ENCODE measurements around the gene RPS15.

The RPS15 gene

DNA sequence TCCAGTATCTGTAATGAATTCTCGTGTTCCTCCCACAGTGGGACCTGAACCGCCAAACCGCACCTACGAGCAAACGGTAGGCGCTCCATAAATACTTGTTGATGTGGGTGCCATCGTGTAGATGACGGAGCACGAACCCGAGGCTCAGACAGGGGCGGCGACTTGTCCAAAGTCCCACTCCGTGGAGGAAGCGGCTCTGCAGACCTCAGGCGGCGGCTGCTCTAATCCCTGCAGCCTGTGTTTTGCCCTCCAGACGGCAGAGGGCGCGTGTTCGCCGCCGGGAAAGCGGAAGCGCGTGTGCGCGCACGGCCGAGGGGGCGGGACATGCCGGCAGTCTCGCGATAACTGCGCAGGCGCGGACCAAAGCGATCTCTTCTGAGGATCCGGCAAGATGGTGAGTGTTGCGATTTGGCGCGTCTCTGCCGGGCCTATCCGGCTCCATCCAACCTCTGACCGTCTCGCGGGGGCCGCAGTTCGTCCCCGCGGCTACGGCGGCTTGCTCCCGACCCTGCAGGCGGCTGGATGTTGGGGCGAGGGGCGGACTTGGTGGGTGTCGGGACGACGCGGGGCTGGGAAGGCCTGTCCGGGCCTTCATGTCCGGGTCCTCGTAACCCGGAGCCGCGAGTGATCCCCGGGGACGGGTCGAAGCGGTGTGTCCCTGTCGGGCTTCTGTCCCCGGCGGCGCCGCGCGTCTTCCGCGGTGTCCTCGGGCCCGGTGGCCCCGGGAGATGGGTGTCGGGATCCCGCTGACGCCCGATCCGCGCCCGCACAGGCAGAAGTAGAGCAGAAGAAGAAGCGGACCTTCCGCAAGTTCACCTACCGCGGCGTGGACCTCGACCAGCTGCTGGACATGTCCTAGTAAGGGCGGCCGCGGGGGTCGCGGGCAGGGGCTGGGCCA, at the start of gene RPS15:
Gene RPS15 (plus strand): TSS at position 362 of the 898 bp plus-strand sequence. CDS start 30 bp downstream, at position 392.
- DNase-seq: peak; percentile 94

- DNase-seq: no peak
Observed at GRCh38 chr19:1388637-1389026, 49.6 kb upstream of the RPS15 start.

GRCh38 chr19:1389033-1389940, 48.9 kb upstream of the RPS15 start:
- no peak for DNase-seq

- no peak for DNase-seq
Observed at GRCh38 chr19:1390890-1391423, 47.2 kb upstream of the RPS15 start.

DNA sequence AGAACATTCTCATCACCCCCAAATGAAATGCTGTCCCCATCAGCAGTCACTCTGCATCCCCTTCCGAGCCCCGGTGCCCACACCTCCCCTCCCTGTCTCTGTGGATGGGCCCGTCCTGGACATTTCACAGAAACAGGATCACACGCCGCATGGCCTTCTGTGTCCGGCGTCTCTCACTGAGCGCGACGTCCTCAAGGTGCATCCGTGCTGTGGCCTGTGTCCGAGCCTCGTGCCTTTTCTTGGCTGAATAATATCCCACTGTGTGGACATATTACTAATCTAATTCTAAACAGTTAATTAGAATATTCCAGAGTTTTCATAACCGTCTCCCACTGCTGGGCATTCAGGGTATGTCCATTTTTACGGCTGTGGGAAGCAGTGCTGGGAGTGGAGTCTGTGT, 45.8 kb upstream of the RPS15 start:
- no peak for DNase-seq

DNA sequence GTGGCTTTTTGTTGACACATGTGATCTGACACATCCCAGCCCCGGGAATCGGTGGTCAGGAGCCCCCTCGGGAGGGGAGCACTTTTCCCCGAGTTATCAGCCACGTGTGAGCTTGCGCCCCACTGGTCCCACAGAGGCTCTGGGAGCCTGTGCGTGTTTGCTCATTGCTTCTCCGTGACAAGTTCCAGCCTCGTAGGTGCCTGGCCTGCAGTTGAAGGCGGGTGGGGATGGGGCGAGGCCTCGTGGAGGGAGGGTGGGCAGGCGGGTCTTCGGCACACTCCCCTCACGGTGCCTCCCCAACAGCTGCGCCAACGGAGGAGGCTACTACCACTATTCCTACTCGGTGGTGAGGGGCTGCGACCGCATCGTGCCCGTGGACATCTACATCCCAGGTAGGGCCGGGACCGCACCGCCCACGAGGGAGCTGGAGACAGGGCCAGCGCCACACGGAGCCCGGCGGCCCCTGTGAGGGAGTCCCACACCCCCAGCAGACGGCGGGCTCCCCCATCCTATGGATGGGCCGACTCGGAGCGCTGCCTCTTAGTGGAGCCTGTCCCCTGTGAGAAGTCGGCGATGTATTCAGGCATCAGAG, 45.2 kb upstream of the RPS15 start:
- DNase-seq: no peak

- DNase-seq: no peak
Observed at GRCh38 chr19:1393841-1394240, 44.4 kb upstream of the RPS15 start.

DNA sequence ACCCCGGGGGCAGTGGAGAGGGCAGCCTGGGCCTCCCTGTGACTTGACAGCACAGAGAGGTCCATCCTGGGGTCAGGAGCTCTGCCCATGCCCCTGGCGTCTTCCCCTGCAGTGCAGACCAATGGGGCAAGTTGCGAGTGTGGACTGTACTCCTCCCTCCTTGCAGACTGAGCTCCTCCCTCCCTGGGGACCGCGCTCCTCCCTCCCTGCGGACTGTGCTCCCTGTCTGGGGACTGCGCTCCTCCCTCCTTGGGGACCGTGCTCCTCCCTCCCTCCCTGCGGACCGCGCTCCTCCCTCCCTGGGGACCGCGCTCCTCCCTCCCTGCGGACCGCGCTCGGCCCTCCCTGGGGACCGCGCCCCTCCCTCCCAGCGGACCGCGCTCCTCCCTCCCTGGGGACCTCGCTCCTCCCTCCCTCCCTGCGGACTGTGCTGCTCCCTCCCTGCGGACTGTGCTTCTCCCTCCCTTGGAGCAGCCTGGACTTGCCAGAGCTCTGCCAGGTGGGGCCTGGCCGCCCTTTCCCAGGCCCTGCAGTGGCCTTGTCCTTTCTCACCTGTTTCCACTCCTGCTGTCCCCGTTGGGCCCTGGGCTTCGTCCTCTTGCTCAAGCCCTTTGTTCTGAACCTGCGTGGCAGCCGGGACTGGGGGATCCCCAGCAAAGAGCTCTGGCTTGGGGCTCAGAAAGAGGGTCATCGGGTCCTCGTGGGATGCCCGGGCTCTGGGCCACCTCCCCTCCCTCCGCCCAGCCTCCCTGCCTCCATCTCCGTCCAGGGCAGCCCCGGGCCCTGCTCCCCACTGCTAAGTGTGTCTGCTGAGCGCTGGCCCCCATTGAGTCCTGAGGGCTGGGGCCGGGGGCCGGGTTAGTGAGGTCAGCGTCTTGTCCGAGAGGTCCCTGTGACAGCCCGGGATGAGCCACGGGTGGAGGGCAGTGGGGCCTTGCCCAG, 43.7 kb upstream of the RPS15 start:
- DNase-seq: no peak

DNA sequence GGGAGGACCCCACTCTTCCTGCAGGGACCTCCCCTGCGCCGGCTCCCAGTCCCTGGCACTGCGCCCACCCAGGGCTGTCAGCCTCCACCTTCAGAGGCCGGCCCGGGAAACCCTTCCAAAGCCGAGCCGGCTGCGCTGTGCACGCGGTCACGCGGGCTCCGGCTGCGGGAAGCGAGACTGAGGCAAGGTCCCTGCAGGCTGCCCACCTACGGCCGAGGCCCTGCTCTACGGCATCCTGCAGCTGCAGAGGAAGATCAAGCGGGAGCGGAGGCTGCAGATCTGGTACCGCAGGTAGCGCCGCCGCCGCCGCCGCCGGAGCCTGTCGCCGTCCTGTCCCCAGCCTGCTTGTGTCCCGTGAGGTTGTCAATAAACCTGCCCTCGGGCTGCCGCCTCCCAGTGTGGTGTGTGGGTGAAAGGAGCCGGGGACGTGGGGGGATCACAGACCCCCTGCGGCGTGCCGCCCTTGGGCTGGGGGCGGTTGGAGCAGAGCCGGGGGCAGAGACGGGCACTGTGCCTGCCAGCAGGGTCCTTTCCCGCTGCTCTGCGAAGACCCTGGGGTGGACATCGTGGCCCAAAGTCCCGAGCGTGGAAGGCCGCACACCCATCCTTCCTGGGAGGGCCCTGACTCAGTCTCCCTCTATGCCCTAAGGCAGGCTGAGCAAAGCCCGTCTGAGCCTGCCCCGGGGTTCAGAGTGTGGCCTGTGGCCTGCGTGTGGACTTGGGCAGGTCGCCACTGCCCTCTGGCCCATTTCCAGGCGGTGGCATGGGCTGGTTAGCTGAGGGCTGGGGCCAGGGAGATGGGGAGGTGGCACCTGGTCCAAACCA, 42.8 kb upstream of the RPS15 start:
- no peak for DNase-seq

- no peak for DNase-seq
Observed at GRCh38 chr19:1396019-1396767, 42.0 kb upstream of the RPS15 start.

- DNase-seq: no peak
Observed at GRCh38 chr19:1396768-1397679, 41.2 kb upstream of the RPS15 start.

DNA sequence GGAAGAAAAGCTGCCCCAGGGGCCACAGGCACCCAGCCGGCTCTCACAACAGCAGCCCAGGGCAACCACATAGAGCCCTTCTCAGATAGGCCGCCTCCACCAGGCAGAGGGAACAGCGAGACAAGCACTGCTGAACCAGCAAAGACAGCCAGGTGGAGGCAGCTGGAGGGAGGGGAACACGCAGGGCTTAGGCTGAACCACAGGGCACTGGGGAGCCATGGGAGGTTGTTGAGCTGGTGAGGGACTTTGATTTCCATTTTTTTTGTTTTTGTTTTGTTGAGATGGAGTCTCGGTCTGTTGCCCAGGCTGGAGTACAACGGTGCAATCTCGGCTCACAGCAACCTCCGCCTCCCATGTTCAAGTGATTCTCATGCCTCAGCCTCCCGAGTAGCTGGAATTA, 40.4 kb upstream of the RPS15 start:
- no peak for DNase-seq

- DNase-seq: no peak
Observed at GRCh38 chr19:1399079-1399478, 39.1 kb upstream of the RPS15 start.

GRCh38 chr19:1399745-1400144, 38.5 kb upstream of the RPS15 start:
- no peak for DNase-seq

DNA sequence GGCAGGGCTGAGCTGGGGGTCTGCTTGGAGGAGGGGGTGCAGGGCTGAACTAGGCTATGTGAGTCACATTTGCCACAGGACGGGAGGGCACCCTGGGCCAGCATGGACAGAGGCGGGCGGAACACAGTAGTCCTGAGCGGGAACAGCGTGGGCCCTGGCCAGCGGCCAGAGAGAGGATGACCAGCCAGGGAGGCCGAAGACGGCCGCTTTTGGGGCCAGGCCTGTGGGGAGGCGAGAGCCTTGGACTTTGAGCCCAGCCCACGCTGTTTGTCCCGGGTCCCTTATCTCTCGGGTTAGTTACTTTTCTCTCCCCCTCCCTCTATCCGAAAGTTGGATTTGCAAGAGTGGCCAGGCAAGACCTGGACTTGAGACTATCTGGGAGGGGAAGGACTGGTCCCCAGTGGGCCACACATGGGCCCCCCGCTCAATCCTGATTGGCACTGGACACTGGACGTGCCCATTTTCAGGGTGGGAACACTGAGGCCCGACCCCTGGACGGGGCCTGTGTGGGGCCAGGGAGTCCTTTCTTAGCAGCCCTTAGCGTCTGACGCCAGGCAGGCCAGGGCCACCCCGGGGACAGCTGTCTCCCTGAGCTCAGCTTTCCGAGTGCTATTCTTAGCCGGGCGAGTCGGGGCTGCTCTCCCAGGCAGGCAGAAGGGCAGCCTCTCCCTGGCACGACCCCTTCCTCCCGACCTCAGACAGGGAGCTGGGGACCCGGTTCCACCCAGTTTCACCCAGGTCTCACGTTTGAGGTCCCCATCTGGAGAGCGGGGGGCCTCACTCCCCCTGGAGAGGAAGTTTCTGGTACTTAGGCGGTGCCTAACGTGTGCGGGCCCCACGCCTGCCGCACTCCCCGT, 37.7 kb upstream of the RPS15 start:
- no peak for DNase-seq

DNA sequence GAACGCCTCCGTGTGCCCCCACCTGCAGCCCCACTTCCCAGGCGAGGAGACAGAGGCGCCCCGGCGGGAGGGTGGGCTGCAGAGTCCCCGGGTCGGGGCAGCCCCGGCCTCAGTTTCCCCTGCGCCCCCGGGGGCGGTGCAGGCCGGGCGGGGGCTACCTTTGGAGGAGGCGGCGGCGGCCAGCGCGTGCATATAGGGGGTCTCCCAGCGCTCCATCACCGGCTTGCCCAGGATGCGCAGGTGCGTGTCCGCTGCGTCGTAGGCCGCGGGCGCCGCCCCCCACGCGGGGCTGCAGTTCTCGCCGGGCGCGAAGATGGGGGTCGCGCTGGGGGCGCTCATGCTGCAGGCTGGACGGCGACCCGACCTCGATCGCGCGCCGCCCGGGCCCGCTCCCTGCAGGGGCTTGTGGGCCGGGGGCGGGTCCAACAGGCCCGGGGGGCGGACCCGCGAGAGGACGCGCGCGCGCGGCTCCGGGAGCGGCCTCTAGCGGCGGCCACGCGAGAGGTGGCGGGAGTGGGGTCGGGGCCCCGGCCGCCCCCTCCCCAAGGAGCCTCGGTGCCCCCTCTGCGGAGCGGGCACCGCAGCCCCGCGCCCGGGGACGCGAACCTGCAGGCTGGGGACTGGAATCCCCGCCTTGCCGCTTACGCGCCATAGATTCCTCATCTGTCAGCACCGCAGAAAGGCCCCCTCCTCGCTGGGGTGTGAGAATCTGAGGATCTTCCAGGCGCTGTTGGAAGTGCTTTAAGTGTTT, 36.9 kb upstream of the RPS15 start, which contains the start of gene GAMT:
Gene GAMT (minus strand): TSS at position 405 of the 751 bp plus-strand sequence. CDS start 66 bp downstream, at position 339.
- peak; percentile 59 for DNase-seq

DNA sequence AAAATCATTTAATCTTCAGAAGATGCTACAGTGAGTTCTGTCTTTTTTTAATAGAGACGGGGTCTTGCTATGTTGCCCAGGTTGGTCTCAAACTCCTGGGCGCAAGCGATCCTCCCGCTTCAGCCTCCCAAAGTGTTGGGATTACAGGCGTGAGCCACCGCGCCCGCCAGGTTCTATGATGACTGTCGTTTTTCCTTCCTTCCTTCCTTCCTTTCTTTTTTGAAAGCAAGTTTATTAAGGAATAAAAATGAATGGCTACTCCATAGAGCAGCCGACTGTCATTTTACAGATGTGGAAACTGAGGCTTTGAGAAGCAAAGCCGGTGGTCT, 36.3 kb upstream of the RPS15 start:
- no peak for DNase-seq

Data from CD4-positive, alpha-beta T cell treated with Interleukin-15 for 1 hour (primary cell).